Neural cell (in vitro differentiated cells): ENCODE results near the gene ARL6IP5. TPM values are rescaled to one million over a fixed set of nuclear protein-coding genes. Genes with fewer than 3 reads are reported as not detected.

Experiments used
- H2AFZ ChIP-seq: fragments of 200-600, 300-800 bp; sonication (generic), shearing (Covaris generic); 2 replicates; pipeline ENCODE4 v1.6.0; 2014; ENCODE audit warnings: low read depth, mild to moderate bottlenecking, antibody characterized with exemption, low read length, moderate library complexity
- H3F3A ChIP-seq: fragments of 200-600 bp; shearing (Covaris generic); 2 replicates; pipeline ENCODE4 v1.6.1; 2016; ENCODE audit warnings: mild to moderate bottlenecking, moderate library complexity, mixed read lengths, antibody characterized with exemption, low read length; ENCODE audit not compliant: insufficient read depth, poor library complexity, severe bottlenecking
- H3K27ac ChIP-seq: fragments of 200-600, 300-800 bp; sonication (generic), shearing (Covaris generic); 2 replicates; pipeline ENCODE4 v1.5.1; 2014; ENCODE audit warnings: mild to moderate bottlenecking, low read length, moderate library complexity
- H3K27me3 ChIP-seq: fragments of 300-800, 200-600 bp; sonication (generic), shearing (Covaris generic); 2 replicates; pipeline ENCODE4 v1.6.0; 2014; ENCODE audit warnings: mild to moderate bottlenecking, low read depth, low read length, moderate library complexity; ENCODE audit not compliant: insufficient read depth
- H3K36me3 ChIP-seq: fragments of 300-800, 200-600 bp; sonication (generic), shearing (Covaris generic); 2 replicates; pipeline ENCODE4 v1.5.1; 2014; ENCODE audit warnings: mild to moderate bottlenecking, antibody characterized with exemption, low read length, moderate library complexity; ENCODE audit not compliant: insufficient read depth
- H3K4me2 ChIP-seq: fragments of 300-800, 200-600 bp; sonication (generic), shearing (Covaris generic); 2 replicates; pipeline ENCODE4 v1.6.0; 2014; ENCODE audit warnings: mild to moderate bottlenecking, low read length
- H3K4me3 ChIP-seq: fragments of 300-800, 200-600 bp; sonication (generic), shearing (Covaris generic); 2 replicates; pipeline ENCODE4 v1.5.1; 2014; ENCODE audit warnings: mild to moderate bottlenecking, low read length, moderate library complexity
- H3K79me2 ChIP-seq: fragments of 200-600 bp; shearing (Covaris generic); replicated peaks from 2 replicates; pipeline ENCODE4 v1.6.0; 2014; ENCODE audit warnings: mild to moderate bottlenecking, low read length, moderate library complexity; ENCODE audit not compliant: insufficient read depth
- H3K9ac ChIP-seq: fragments of 300-800, 200-600 bp; sonication (generic), shearing (Covaris generic); 2 replicates; pipeline ENCODE4 v1.6.1; 2016; ENCODE audit warnings: mild to moderate bottlenecking, low read length, mixed read lengths
- H3K9me2 ChIP-seq: fragments of 200-600 bp; shearing (Covaris generic); 2 replicates; pipeline ENCODE4 v1.6.1; 2016; ENCODE audit warnings: mild to moderate bottlenecking, low read length, mixed read lengths; ENCODE audit not compliant: insufficient read depth
- H3K9me3 ChIP-seq: fragments of 200-600, 300-800 bp; sonication (generic), shearing (Covaris generic); 2 replicates; pipeline ENCODE4 v1.6.1; 2016; ENCODE audit warnings: mild to moderate bottlenecking, mixed run types, low read length, moderate library complexity, mixed read lengths
- H4K20me1 ChIP-seq: fragments of 200-600 bp; shearing (Covaris generic); 2 replicates; pipeline ENCODE4 v1.6.1; 2016; ENCODE audit warnings: mild to moderate bottlenecking, mixed run types; ENCODE audit not compliant: insufficient read depth
- CTCF ChIP-seq: fragments of 450-650 bp; IDR thresholded peaks from 2 replicates; pipeline ENCODE4 v1.5.1; 2014; ENCODE audit warnings: antibody characterized with exemption, mild to moderate bottlenecking, moderate library complexity; ENCODE audit not compliant: poor library complexity, severe bottlenecking
- EP300 ChIP-seq: fragments of 450-650 bp; conservative IDR thresholded peaks from 2 replicates; pipeline ENCODE4 v1.6.1; 2014; ENCODE audit warnings: antibody characterized with exemption, mild to moderate bottlenecking, moderate library complexity; ENCODE audit not compliant: poor library complexity, severe bottlenecking
- EZH2 ChIP-seq: fragments of 200-600, 300-800 bp; shearing (Covaris generic), sonication (generic); IDR thresholded peaks from 2 replicates; pipeline ENCODE4 v1.6.1; 2014; ENCODE audit warnings: antibody characterized with exemption, low read length, borderline replicate concordance, mild to moderate bottlenecking; ENCODE audit not compliant: insufficient read depth, poor library complexity, severe bottlenecking
- MXI1 ChIP-seq: fragments of 450-650 bp; conservative IDR thresholded peaks from 2 replicates; pipeline ENCODE4 v1.6.1; 2014; ENCODE audit warnings: antibody characterized with exemption, mild to moderate bottlenecking; ENCODE audit not compliant: poor library complexity, severe bottlenecking
- POLR2AphosphoS5 ChIP-seq: IDR thresholded peaks from 2 replicates; pipeline ENCODE4 v1.6.1; 2012
- RAD21 ChIP-seq: fragments of 450-650 bp; conservative IDR thresholded peaks from 2 replicates; pipeline ENCODE4 v1.6.1; 2014; ENCODE audit warnings: antibody characterized with exemption, mild to moderate bottlenecking, moderate library complexity
- REST ChIP-seq: IDR thresholded peaks from 2 replicates; pipeline ENCODE4 v1.6.1; 2012; ENCODE audit warnings: borderline replicate concordance
- SMC3 ChIP-seq: fragments of 450-650 bp; conservative IDR thresholded peaks from 2 replicates; pipeline ENCODE4 v1.6.1; 2014; ENCODE audit warnings: antibody characterized with exemption, mild to moderate bottlenecking, moderate library complexity; ENCODE audit not compliant: poor library complexity
- TAF1 ChIP-seq: IDR thresholded peaks from 2 replicates; pipeline ENCODE4 v1.6.1; 2012; ENCODE audit warnings: low read depth
- polyA minus RNA-seq: library from RNA; depleted of rRNA, polyadenylated mRNA; stranded (reverse); fragments of >200 nt; gene quantifications from 2 replicates; pipeline ENCODE4 v1.2.3, GENCODE V29; 2014
- polyA plus RNA-seq: library from polyadenylated mRNA; depleted of rRNA; stranded (reverse); fragments of >200 nt; gene quantifications from 2 replicates; pipeline ENCODE4 v1.2.3, GENCODE V29; 2014

The ARL6IP5 gene, protein sequence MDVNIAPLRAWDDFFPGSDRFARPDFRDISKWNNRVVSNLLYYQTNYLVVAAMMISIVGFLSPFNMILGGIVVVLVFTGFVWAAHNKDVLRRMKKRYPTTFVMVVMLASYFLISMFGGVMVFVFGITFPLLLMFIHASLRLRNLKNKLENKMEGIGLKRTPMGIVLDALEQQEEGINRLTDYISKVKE
- polyA plus RNA-seq (91.2 and 108 TPM in 2 replicates), polyA minus RNA-seq (72.6 and 80.5 TPM in 2 replicates)

DNA sequence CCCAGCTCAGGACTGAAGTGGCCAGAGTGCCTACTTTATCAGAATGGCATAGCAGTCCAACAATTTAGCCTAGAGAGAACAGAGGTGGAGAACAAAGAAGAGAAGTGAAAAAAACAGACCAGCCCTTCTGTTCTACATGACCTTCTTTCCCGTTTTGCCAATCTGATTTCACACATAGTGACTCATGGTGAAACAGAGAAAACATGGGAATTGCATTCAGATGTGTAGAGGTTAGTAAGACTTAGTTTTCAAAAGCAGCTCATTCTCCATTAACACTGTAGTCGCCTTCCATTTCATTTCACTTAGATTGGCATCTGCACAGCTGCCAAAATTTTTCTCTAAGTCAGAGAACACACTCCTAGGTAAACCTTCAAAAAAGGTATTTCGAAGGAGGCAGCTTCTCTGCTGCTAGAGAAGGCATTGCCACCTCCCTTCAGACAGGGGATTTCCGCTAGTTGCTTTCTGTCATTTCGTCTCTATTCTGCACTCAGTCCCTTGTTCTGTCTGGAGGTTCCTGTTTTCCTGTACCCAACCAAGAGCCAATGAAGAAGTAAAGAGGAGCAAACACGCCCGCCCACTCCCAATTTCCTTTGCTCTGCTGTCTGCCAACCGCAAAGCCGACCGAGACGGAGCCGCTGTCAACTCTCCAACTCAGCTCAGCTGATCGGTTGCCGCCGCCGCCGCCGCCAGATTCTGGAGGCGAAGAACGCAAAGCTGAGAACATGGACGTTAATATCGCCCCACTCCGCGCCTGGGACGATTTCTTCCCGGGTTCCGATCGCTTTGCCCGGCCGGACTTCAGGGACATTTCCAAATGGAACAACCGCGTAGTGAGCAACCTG, at the start of gene ARL6IP5:
TSS of gene ARL6IP5 (plus strand) at position 612 of the 842 bp plus-strand sequence. CDS start at position 723, 111 bp downstream.
- Histone ChIP-seq H3K4me3 (peak within 1 kb of the TSS; percentile 89), H3K27me3 (no peaks in the 10 kb centered on the region), H3K27ac (peak within 1 kb of the TSS; percentile 76), H2AFZ (peak within 1 kb of the TSS; percentile 73), H3K9ac (peak within 1 kb of the TSS; percentile 84), H3K9me2 (no peaks in the 10 kb centered on the region), H3K36me3 (no peaks in the 10 kb centered on the region), H3K79me2 (peaks cover 44% of the 10 kb centered on the region), H3K9me3 (no peaks in the 10 kb centered on the region), H3F3A (no peaks in the 10 kb centered on the region), H4K20me1 (no peaks in the 10 kb centered on the region), H3K4me2 (peak within 1 kb of the TSS; percentile 74)
- TF ChIP-seq EZH2: no peak
- peak; percentile 84 for TF ChIP-seq POLR2AphosphoS5
- no peak for TF ChIP-seq CTCF
- no peak for TF ChIP-seq REST
- peak; percentile 37 for TF ChIP-seq EP300
- no peak for TF ChIP-seq SMC3
- no peak for TF ChIP-seq TAF1
- peak; percentile 15 for TF ChIP-seq RAD21
- peak; percentile 58 for TF ChIP-seq MXI1

DNA sequence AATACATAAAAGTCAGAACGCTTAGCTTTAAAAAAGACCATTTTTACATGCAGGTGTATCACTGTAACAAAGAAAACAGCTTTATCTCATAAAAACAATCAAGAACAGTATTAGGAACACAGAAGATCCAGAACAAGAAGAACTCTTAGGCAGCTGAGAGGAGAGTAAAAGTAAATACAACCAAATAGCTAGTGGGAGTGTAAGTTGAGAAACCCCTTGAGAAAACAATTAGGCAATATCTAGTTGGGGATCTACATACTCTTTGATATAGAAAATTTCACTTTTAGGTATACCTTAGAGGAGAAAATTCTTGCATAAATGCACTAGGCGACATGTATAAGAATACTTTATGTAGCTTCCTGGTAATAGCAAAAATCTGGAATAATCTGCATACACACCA, 40.1 kb upstream of the ARL6IP5 start:
- Histone ChIP-seq H4K20me1 (no peaks in the 10 kb centered on the region), H3K4me3 (no peak overlapping the region), H3K4me2 (no peak overlapping the region), H3K27ac (no peak overlapping the region), H3K27me3 (no peaks in the 10 kb centered on the region), H3K9me2 (no peaks in the 10 kb centered on the region), H3K9me3 (no peaks in the 10 kb centered on the region), H3K36me3 (peaks cover 15% of the 10 kb centered on the region), H3F3A (no peaks in the 10 kb centered on the region), H3K79me2 (peaks cover 14% of the 10 kb centered on the region), H2AFZ (no peak overlapping the region), H3K9ac (no peak overlapping the region)
- TF ChIP-seq MXI1 (no peak), EZH2 (no peak), RAD21 (no peak), SMC3 (no peak), EP300 (no peak), REST (no peak)
